Kidney glomerular epithelial cell (primary cell): Measurements from ENCODE around the gene TOX2.

Experiments
- DNase-seq: peaks from one replicate; lab custom pipeline; 2025; lab: John Stamatoyannopoulos, UW

TOX2 gene

GRCh38 chr20:43976547-43976946 is 61.9 kb downstream of the TOX2 start:
- no peak for DNase-seq

GRCh38 chr20:43977252-43977651 is 62.6 kb downstream of the TOX2 start:
- DNase-seq: no peak

GRCh38 chr20:43977962-43978361 is 63.3 kb downstream of the TOX2 start:
- DNase-seq: no peak

DNA sequence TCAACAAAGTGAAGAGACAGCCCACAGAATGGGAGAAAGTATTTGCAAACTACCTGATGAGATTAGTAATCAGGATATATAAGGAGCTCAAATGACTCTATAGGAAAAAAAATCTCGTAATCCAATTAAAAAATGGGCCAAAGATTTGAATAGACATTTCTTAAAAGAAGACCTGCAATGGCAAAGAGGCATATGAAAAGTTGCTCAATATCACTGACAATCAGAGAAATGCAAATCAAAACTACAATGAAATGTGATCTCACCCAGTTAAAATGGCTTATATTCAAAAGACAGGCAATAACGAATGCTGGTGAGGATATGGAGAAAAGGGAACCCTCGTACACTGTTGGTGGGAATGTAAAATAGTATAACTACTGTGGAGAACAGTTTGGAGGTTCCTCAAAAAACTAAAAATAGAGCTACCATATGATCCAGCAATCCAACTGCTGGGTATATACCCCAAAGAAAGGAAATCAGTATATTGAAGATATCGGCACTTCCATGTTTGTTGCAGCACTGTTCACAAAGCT is 65.0 kb downstream of the TOX2 start:
- DNase-seq: no peak

DNA sequence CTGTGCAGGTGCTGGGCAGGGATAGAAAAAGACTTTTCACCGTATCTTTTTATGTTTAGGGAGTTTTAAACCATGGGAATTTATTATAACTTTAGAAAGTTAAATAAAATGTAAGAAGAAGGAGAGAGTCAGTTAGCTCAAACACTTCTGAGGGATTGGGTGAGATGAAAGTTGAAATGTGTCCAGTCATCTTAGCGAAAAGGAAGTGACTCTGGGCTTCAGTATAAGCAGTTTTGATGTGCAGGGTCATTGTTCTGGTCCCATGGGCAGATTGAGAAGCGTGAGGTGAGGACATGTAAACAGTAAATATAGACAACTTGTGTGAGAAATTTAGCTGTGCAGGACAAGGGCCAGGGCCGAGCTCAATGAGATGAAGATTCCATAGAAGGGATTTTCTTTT is 66.9 kb downstream of the TOX2 start:
- no peak for DNase-seq

DNA sequence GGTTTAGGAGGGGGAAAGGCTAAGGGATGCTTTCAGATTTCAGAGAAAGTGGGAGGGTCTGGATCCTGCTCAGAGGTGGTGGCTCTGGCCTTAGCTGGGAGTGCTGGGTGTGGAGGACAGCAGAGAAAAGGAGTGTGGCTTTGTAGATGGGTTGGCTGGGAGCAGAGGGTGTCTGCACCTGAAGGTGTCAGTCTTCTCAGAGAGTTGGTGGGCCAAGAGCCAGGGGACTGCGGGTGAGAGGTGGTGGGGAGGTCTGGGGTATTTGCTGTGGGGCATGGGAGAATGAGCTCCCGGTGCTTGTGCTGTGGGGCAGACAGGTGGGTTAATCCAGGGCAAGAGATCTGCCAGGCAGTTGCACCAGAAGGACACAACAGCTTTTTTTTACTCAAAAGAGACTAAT is 67.4 kb downstream of the TOX2 start:
- no peak for DNase-seq

- no peak for DNase-seq
These were observed 68.2 kb downstream of the TOX2 start for GRCh38 chr20:43982886-43983285.

- DNase-seq: no peak
These were observed 68.7 kb downstream of the TOX2 start for GRCh38 chr20:43983359-43983758.

DNA sequence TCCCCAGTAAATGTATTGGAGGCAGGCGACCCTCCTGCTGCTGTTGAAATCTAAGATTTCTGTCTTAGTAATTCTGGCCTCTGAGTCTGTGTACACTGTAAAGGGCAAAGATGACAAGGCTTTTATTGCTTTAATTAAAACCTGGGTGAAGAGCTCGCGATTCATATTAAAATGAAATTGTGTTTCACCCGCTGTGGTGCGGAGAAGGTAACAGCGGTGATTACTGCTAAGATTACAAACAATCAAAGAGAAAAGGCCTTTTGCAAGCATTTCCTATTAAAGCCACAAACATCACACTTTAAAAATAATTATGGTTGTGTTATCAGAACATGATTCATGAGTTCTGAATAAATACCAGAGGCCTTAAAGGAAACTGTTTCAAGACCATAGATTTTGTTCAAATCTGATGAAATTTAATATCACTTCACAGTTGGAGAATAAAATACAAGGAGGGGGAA is 69.3 kb downstream of the TOX2 start:
- DNase-seq: no peak

- DNase-seq: no peak
These were observed 69.9 kb downstream of the TOX2 start for GRCh38 chr20:43984587-43984986.

DNA sequence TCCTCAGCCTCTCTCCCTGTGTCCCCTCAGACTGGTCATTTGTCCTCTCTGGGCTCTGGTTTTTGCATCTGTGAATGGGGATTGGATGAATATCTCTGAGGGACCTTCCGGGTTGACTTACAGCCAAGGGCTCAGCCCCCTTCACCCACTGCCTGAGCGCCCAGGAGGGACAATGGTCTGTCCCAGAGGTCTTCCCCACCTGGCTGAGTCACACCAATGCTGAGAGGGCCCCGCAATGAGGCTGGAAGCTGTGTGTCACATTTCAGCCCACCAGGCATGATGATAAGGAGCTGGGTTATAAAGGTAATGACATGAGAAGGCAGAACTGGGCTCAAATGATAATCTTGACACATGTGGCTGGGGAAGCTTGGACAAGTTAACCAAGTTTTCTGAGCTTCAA is 70.5 kb downstream of the TOX2 start:
- DNase-seq: no peak

DNA sequence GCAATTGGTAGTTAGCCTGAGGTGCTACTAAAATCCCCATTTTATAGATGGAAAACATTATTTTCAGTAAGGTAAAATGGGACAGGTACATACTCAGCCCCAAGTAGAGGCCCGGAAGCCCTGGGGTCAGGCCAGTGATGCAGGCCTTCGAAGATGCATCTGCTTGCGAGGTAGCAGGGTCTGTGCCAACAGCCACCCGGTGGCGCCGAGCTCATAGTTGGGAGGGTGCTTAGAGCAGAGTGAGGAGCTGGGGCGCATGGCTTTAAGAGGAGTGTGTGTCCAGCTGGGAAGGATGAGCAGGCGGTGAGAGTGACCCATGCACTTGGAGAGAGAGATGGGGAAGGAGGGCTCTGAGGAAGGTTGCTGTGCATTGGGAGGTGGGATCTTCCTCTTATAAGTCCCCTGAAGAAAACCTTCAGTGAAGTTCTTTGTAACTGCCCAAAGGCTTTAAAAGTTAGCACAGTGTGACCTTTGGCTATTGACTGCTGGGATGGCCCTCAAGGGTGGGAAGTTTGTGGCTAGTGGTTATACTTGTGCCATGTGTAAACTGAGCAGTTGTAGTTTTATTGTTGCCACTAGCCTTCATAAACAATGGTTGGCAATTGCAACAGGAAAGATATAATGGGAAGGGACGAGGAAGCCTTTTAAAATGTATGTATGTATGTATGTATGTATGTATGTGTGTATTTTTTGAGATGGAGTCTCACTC is 71.1 kb downstream of the TOX2 start:
- DNase-seq: no peak

- DNase-seq: no peak
These were observed 72.4 kb downstream of the TOX2 start for GRCh38 chr20:43987018-43987417.

DNA sequence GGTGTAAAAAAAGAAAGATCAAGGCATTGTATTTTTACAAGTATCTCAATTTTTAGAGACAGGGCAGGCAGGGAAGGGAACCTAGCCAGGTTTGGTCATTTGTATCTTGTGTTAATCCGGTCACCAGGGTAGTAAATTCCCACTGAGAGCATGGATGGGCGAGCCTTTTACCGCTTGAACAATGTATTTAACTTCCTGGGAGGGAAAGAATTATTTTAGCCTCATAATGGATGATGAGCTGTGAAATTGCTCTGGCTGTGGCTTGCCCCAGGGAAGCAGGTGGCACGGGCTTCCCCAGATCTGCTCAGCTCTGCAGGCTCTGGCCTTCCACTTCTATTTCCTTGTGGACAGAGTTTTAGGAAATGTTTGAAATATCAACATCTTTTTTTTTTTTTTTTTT is 72.9 kb downstream of the TOX2 start:
- DNase-seq: no peak

DNA sequence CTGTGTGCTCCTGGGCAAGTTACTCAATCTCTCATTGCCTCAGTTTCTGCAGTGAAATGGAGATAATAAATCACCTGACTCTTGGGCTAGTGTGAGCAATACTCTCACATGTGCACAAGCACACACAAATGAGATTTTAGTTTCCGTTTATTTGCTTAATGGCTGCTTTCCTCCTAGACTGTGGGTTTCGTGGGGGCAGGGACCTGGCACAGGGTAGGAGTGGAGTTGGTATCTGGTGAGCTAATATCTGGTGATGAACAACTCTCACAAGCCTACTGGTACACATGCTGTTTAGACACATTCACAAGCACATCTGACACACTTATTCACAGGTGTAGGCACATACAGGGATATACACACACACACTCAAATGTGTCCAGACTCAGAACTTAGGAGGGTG is 73.8 kb downstream of the TOX2 start:
- no peak for DNase-seq

DNA sequence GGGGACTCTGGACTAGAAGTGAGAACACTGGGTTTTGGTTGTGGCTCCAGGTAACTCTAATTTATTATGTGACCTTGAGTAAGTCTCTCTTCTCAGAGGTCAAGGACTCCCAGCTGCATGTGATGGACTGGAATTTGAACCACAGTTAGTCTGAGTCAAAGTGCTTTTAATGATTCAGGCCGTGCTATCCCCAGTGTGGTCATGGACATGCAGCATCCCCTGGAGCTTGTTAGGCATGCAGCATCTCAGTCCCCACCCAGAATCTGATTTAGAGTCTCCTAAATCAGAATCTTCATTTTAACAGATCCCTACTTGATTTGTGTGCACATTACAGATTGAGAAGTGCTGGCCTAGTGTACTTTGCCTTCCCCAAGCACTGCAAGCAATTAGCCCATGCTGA is 74.2 kb downstream of the TOX2 start:
- no peak for DNase-seq

GRCh38 chr20:43991261-43991660 is 76.6 kb downstream of the TOX2 start:
- no peak for DNase-seq

- no peak for DNase-seq
These were observed 77.3 kb downstream of the TOX2 start for GRCh38 chr20:43991982-43992381.

DNA sequence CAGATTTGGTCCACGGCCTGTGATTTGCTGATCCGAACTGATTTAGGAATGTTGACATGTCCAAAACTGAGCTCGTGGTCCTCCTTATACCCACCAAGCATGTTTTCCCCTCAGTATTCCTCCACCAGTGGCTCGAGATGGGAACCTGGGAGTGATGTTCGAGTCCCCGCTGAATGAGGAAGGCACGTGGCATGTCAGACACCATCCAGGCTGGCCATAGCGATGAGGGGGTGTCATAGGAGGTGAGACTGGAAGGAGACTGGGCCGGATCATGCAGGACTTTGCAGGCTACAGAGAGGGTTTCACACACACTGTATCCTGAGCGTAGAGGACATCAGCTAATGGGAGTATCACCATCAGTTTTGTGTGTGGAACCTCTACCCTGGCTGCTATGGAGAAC is 78.2 kb downstream of the TOX2 start:
- DNase-seq: no peak

GRCh38 chr20:43993560-43993959 is 78.9 kb downstream of the TOX2 start:
- no peak for DNase-seq

DNA sequence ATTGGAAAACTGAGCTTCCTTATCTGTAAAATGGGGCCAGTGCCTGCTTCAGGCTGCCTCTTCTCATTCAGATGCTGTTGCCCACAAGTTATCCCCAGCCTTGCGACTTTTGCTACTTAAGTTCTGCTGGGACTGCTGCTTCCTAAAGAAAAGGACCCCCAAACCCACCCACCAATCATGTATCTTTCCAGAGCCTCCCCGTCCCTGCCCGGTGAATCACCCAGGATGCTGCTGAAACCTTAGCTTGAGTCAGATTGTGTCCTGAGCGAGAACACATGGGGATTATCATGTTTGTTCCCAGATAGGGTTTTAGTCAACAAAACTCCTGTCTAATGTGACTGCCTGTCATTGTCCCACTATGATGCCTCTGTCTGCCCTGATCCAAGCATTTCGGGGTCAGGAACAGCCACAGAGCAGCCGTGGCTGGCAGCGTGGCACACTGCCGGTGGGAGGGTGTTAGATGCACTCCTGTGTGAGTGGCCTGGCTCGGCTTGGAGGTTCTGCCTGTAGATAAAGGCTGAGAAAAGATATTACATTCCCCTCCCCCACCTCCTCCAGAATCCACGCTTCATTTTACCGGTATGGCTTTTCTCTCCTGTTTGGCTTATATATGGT is 79.9 kb downstream of the TOX2 start:
- no peak for DNase-seq

DNA sequence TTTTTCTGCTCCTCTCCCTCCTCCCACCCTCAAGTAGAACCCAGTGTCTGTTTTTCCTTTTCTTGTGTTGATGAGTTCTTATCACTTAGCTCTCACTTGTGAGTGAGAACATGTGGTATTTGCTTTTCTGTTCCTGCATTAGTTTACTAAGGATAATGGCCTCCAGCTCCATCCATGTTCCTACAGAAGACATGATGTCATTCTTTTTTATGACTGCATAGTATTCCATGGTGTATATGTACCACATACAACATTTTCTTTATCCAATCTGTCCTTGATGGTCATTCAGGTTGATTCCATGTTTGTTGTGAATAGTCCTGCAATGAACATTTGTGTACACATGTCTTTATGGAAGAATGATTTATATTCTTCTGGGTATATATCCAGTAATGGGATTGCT is 81.0 kb downstream of the TOX2 start:
- no peak for DNase-seq

GRCh38 chr20:43996240-43996930 is 81.7 kb downstream of the TOX2 start:
- no peak for DNase-seq
